Duodenal mucosa (tissue), 2 donors: ENCODE results near the gene TNFRSF1B.
A peak's percentile ranks its signal among the peaks of the same experiment; 100 is the strongest.

Source experiments
- H3K27ac ChIP-seq: one replicate; pipeline ENCODE4 v1.7.0; 2013; ENCODE audit warnings: low read depth, low read length
- H3K27me3 ChIP-seq, 2 donors: one replicate each; pipeline ENCODE4 v1.7.0; 2013; ENCODE audit warnings: low read length in 2 of 2, control low read depth in 1 of 2; ENCODE audit not compliant: insufficient read depth in 2 of 2, control insufficient read depth in 1 of 2
- H3K36me3 ChIP-seq, 2 donors: one replicate each; pipeline ENCODE4 v1.7.0; 2013; ENCODE audit warnings: low read length in 2 of 2, control low read depth in 1 of 2; ENCODE audit not compliant: insufficient read depth in 2 of 2, control insufficient read depth in 1 of 2
- H3K4me1 ChIP-seq, 2 donors: one replicate each; pipeline ENCODE4 v1.7.0; 2013; ENCODE audit warnings: low read length in 2 of 2, control low read depth in 1 of 2; ENCODE audit not compliant: insufficient read depth in 2 of 2, control insufficient read depth in 1 of 2
- H3K4me3 ChIP-seq, 2 donors: one replicate each; pipeline ENCODE4 v1.7.0; 2013; ENCODE audit warnings: low read length in 2 of 2, low read depth in 1 of 2
- H3K9ac ChIP-seq, 2 donors: one replicate each; pipeline ENCODE4 v1.7.0; 2013; ENCODE audit warnings: low read length in 2 of 2, low read depth in 1 of 2
- H3K9me3 ChIP-seq, 2 donors: one replicate each; pipeline ENCODE4 v1.7.0; 2013; ENCODE audit warnings: low read length in 2 of 2, control low read depth in 1 of 2; ENCODE audit not compliant: control insufficient read depth in 1 of 2

The TNFRSF1B gene

DNA sequence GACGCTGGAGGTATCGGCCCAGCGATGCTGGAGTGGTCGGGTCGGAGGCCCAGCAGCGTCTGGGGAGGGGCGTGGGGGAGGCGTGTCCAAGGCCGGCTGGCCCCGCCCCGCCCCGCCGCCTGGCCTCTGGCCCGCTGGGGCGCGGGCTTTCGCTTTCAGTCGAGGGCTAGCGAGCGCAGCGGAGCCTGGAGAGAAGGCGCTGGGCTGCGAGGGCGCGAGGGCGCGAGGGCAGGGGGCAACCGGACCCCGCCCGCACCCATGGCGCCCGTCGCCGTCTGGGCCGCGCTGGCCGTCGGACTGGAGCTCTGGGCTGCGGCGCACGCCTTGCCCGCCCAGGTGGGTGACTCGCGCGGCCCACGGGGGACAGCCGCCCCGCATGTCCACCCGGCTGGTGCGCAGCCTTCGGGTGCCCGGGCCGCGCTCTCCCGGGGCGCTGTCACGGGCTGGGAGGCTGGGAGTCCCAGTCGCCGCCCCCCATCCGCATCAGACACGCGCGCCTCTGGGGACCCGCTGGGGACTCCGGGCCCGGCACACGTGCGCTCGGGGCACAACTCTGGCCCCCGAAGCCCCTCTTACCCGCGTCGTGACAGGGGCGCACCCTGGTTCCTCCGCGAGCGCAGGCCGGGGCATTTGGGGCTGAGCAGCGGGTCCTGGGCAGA, at the start of gene TNFRSF1B:
TNFRSF1B (plus strand) TSS at position 158 of the 659 bp plus-strand sequence; CDS start at position 259, 101 bp downstream.
- no peaks in the 10 kb centered on the region for H3K9me3 ChIP-seq
- peak within 1 kb of the TSS; percentile 75 for H3K27ac ChIP-seq
- H3K27me3 ChIP-seq = no peaks in the 10 kb centered on the region
- peaks cover 38 to 41% of the 10 kb centered on the region in 2 donors for H3K4me1 ChIP-seq
- H3K9ac ChIP-seq = peak within 1 kb of the TSS; percentile 82 to 89
- H3K4me3 ChIP-seq = peak within 1 kb of the TSS; percentile 86 to 97
- H3K36me3 ChIP-seq = peaks cover 0 to 6% of the 10 kb centered on the region in 2 donors

DNA sequence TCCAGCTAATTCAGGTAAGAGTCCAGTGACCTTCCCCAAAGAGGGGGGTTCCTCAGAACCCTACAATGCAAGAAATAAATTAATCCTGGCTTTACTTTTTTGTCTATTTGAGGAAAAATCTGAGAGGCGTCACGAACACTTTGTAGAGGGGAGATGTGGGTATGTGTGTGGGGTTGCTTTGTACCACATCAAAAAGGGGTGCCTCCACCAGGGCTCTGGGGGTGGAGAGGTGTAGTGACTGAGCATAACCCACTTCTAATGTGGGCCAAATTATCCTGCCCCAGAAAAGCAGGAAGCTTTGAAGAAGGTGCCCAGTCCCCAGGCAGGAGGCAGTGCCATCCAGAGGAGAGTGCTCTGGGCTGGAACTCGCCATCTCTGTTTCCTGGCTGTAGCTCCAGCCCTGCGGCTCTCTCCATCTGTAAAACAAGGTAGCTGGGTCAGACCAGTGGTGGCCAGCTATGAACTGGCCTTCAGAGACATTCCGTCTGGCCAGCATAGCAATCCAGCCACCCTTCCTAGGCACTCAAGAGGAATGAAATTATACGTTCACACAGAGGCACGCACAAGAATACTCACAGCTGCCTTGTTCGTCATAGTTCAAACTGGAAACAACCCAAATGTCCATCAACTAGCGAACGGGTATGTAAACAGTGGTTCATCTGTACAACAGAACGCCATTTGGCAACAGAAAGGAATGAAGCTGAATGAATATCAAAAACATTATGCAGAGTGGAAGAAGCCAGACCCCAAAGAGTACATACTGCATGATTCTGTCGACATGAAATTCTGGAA, 45.4 kb upstream of the TNFRSF1B start:
- H3K9ac ChIP-seq = no peak overlapping the region
- H3K4me3 ChIP-seq = no peak overlapping the region
- no peaks in the 10 kb centered on the region for H3K27me3 ChIP-seq
- no peaks in the 10 kb centered on the region for H3K36me3 ChIP-seq
- no peaks in the 10 kb centered on the region for H3K9me3 ChIP-seq
- H3K4me1 ChIP-seq = peaks cover 10 to 15% of the 10 kb centered on the region in 2 donors
- H3K27ac ChIP-seq = no peak overlapping the region

DNA sequence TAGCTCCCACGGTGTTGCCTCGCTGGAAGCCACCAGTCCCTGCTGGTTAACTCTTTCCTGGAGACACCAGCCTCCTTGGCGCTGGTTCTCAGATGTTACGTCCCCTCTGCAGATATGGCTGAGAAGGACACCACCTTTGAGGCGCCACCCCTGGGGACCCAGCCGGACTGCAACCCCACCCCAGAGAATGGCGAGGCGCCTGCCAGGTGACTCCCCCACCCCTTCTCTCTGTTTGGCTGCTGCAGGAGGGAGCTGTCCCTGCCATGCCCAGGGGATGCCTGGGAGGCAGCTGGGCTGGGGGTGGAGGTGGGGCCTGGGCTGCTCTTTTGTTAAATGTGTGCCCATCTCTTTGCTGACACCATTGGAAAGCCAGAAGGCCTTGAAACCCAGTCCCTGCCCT, 43.6 kb upstream of the TNFRSF1B start:
- Histone ChIP-seq H3K4me3 (no peak overlapping the region), H3K27ac (no peak overlapping the region), H3K9ac (no peak overlapping the region), H3K27me3 (no peaks in the 10 kb centered on the region), H3K36me3 (no peaks in the 10 kb centered on the region), H3K9me3 (no peaks in the 10 kb centered on the region), H3K4me1 (peaks cover 16 to 17% of the 10 kb centered on the region in 2 donors)

DNA sequence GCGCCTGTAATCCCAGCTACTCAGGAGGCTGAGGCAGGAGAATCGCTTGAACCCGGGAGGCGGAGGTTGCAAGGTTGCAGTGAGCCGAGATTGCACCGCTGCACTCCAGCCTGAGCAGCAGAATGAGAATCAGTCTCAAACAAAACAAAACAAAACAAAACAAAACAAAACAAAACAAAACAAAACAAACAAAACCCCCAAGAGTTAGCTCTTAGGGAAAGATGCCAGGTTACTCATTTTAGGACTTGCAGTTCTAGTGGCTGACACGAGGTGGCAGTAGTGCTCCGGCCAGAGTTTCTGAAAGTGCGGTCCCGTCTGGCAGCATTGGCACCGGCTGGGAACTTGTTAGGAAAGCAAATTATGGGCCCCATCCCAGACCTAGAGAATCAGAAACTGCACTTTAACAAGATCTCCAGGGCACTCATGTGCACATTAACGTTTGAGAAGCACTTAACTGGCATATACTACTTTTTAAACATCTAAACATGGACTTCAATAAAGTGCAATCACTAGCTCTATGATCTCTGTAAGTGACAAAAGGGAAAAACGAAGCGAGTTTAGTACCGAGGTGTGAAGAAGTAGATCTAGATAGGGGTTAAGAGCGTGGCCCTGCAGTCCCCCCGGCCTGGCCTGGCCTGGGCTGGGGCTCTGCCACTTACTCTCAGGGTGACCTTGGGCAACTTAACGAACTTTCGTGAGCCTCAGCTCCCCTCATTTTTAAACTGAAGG, 41.9 kb upstream of the TNFRSF1B start:
- H3K36me3 ChIP-seq = no peaks in the 10 kb centered on the region
- H3K27me3 ChIP-seq = no peaks in the 10 kb centered on the region
- no peak overlapping the region for H3K27ac ChIP-seq
- H3K4me3 ChIP-seq = no peak overlapping the region
- H3K9me3 ChIP-seq = no peaks in the 10 kb centered on the region
- no peak overlapping the region for H3K9ac ChIP-seq
- H3K4me1 ChIP-seq = peaks cover 16 to 17% of the 10 kb centered on the region in 2 donors

DNA sequence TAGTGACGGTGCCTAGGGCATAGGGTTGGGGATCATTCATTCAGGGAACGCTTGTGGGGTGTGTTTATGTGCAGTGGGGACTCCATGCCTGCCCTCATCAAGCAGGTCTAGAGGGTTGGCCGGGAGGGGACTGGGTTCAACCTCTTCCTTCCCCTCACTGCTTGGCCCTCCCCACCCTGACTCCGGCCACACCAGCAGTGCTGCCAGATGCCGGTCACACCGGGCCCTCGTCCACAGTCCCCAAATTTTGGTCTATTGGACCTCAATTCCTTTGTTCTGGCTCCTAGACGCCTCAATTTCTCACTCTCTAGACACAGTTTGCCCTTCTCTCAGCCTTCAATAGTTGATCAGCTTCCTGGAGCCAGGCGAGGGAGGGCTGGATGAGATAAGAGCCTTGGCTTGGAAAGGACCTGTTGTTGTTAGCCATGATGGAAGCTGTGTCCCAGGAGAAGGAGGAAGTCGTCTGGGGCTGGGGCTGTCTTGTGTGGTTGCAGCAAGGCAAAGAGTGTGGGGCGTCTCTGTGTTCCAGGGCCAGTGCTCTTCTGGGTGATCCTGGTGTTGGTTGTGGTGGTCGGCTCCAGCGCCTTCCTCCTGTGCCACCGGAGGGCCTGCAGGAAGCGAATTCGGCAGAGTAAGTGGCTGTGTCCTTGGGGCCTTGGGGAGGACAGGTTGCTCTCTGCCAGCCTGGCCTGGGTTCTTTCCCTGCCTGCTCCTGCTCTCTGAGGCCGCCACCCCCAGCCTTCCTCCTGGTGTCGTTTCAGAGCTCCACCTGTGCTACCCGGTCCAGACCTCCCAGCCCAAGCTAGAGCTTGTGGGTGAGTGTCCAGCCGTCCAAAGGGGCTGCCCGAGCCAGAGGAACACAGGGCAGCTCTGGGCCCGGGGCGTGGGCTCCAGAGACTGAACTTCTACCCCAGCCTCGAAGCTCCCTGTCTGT, 41.1 kb upstream of the TNFRSF1B start:
- Histone ChIP-seq H3K4me3 (no peak overlapping the region), H3K27ac (no peak overlapping the region)

DNA sequence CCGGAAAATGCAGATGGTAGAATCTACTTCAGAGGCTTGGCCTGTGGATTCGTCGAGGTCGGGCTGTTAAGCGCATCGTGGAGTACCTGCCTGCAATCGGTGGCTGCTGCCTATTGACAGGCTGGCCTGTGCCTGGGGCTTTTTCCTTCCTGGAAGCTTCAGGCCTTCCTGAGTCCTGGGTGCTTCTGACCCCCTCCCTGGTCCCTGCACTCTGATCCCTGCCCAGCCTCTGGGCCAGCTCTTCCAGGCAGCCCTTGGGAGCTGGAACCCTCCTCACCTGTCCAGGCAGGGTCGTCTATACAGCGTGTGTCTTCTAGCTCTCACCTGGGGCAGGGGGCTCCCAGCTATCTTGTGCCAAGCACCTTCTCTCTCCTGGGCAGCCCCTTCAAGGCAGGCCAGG, 40.0 kb upstream of the TNFRSF1B start:
- peaks cover 16 to 17% of the 10 kb centered on the region in 2 donors for H3K4me1 ChIP-seq
- no peak overlapping the region for H3K9ac ChIP-seq
- H3K4me3 ChIP-seq = no peak overlapping the region
- no peaks in the 10 kb centered on the region for H3K36me3 ChIP-seq
- H3K9me3 ChIP-seq = no peaks in the 10 kb centered on the region
- no peak overlapping the region for H3K27ac ChIP-seq
- no peaks in the 10 kb centered on the region for H3K27me3 ChIP-seq

More for the DNA sequence above, 41.1 kb upstream of the TNFRSF1B start:
- Histone ChIP-seq H3K4me1 (peaks cover 16 to 17% of the 10 kb centered on the region in 2 donors), H3K9ac (no peak overlapping the region), H3K36me3 (no peaks in the 10 kb centered on the region), H3K9me3 (no peaks in the 10 kb centered on the region), H3K27me3 (no peaks in the 10 kb centered on the region)

DNA sequence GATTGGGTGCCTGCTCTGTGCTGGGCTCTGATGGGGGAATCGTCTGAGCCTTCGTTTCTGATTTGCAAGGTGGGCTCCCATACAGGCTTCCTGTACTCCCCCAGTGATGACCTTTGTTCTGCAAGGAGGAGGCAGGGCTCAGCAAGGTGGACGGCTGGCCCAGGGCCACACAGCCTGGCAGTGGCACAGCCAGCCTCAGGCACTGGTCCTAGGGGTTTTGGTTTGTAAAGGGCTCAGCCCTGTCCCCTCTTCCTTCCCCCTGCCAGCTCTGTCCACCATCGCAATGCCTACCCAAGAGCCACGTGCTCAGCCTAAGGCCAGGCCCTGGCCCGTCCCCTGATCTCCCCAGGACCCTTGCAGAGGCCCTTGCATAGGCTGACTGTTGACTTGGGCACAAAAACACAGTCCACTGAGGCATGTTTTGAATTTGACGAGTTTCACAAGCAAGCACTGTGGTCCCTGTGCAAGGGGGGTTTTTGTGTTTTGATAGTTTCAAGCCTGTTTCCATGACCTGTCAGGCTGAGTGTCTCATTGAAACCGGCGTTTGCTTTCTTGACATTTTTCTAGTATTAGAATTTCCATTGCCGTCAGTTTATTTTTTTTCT, 39.5 kb upstream of the TNFRSF1B start:
- Histone ChIP-seq H3K9me3 (no peaks in the 10 kb centered on the region), H3K4me3 (no peak overlapping the region)

DNA sequence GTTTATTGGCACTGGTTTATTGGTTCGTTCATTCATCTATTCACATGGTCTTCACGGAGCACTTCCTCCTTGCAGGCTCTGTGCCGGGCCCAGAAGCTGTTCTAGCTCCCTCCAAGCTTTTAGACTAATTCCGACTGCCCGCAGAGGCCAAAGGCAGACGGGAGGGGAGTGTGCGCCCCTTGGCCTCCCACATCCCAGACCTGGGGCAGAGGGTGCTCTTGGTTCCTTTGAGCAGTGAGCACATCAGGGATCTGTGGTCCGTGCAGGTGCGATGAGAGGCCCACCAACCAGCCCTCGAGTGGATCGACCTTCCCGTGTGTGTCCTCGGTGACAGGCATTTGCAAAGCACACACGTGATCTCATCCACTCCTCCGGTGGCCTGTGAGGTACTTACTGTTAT, 38.7 kb upstream of the TNFRSF1B start:
- Histone ChIP-seq H3K4me3 (no peak overlapping the region), H3K27me3 (no peaks in the 10 kb centered on the region), H3K27ac (no peak overlapping the region), H3K9me3 (no peaks in the 10 kb centered on the region), H3K4me1 (peaks cover 17 to 24% of the 10 kb centered on the region in 2 donors), H3K36me3 (no peaks in the 10 kb centered on the region), H3K9ac (no peak overlapping the region)

More for the DNA sequence above, 39.5 kb upstream of the TNFRSF1B start:
- Histone ChIP-seq H3K9ac (no peak overlapping the region), H3K4me1 (peaks cover 16 to 17% of the 10 kb centered on the region in 2 donors), H3K27ac (no peak overlapping the region), H3K27me3 (no peaks in the 10 kb centered on the region), H3K36me3 (no peaks in the 10 kb centered on the region)

DNA sequence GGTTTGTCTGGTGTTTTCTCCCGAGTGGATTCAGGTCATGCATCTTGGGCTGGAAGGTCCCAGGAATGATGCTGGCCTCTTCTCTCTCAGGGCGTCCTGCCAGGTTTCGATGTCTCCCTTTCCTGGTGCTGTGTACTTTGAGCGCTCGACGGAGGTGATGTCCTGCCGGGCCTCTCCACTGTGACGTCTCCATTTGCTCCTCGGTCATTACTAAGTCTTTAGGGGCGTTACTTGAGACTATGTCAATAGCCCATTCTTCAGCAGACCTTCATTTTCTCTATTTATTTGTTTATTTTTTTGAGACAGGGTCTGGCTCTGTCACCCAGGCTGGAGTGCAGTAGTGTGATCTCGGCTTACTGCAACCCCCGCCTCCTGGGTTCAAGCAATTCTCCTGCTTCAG, 37.2 kb upstream of the TNFRSF1B start:
- H3K27ac ChIP-seq = no peak overlapping the region
- H3K27me3 ChIP-seq = no peaks in the 10 kb centered on the region
- peaks cover 17 to 24% of the 10 kb centered on the region in 2 donors for H3K4me1 ChIP-seq
- H3K4me3 ChIP-seq = no peak overlapping the region
- no peak overlapping the region for H3K9ac ChIP-seq
- H3K36me3 ChIP-seq = no peaks in the 10 kb centered on the region
- no peaks in the 10 kb centered on the region for H3K9me3 ChIP-seq
